SK-N-SH (cell line): ENCODE results near the gene RNF126. TPM values are rescaled to one million over a fixed set of nuclear protein-coding genes. Genes with fewer than 3 reads are reported as not detected.
"Not testable (repeated sequence)": the region's sequence is repeated elsewhere in the genome, so short reads cannot be mapped to it uniquely, and the experiment has no call there.

Experiments
- CTCF ChIA-PET: fragments of 300-600, 350-600 bp; formaldehyde crosslinking; extraction: SDS; loops from one replicate; lab custom pipeline; 2021; lab: Yijun Ruan, JAX
- POLR2A ChIA-PET: fragments of 350-600 bp; sonication (Branson Sonifier 250); formaldehyde crosslinking; extraction: SDS; loops from one replicate; lab custom pipeline; 2020; ENCODE audit warnings: antibody characterized with exemption, inconsistent platforms; lab: Yijun Ruan, JAX
- DNase-seq: peaks from one replicate; pipeline ENCODE4 v3.0.0; 2012
- H2AFZ ChIP-seq: fragments of 200-600 bp; sonication (generic); 2 replicates; pipeline ENCODE4 v1.8.1; 2016; ENCODE audit warnings: antibody characterized with exemption, mild to moderate bottlenecking, low read depth
- H3F3A ChIP-seq: fragments of 200-600 bp; sonication (generic); replicated peaks from 2 replicates; pipeline ENCODE3; 2016; ENCODE audit warnings: antibody characterized with exemption, mild to moderate bottlenecking; ENCODE audit not compliant: insufficient read depth
- H3K27ac ChIP-seq, 2 experiments: fragments of 200-500 bp in 1 of 2; fragments of 200-600 bp in 1 of 2; sonication (Bioruptor generic) in 1 of 2; sonication (generic), shearing (Covaris generic) in 1 of 2; 2 replicates each; pipeline versions ENCODE4 v1.5.1 to v1.6.1; 2014 to 2016; ENCODE audit warnings: low read depth in 2 of 2, inconsistent platforms in 1 of 2, low read length in 1 of 2, mild to moderate bottlenecking in 1 of 2, mixed read lengths in 1 of 2
- H3K27me3 ChIP-seq: fragments of 200-600 bp; sonication (generic), shearing (Covaris generic); 2 replicates; pipeline ENCODE4 v1.6.1; 2016; ENCODE audit warnings: mixed run types; ENCODE audit not compliant: insufficient read depth
- H3K36me3 ChIP-seq, 2 experiments: fragments of 200-500 bp in 1 of 2; fragments of 200-600 bp in 1 of 2; sonication (Bioruptor generic) in 1 of 2; sonication (generic) in 1 of 2; replicated peaks in 1 of 2; 2 replicates each; pipeline versions ENCODE3 to v1.5.1; 2014 to 2016; ENCODE audit warnings: low read length in 1 of 2, mild to moderate bottlenecking in 1 of 2; ENCODE audit not compliant: insufficient read depth in 2 of 2, control insufficient read depth in 1 of 2
- H3K4me1 ChIP-seq, 2 experiments: fragments of 200-500 bp in 1 of 2; fragments of 200-600 bp in 1 of 2; sonication (Bioruptor generic) in 1 of 2; sonication (generic), shearing (Covaris generic) in 1 of 2; 2 replicates each; pipeline versions ENCODE4 v1.5.1 to v1.6.1; 2014 to 2016; ENCODE audit warnings: low read depth in 1 of 2, low read length in 1 of 2, mixed run types in 1 of 2; ENCODE audit not compliant: insufficient read depth in 2 of 2, control insufficient read depth in 1 of 2
- H3K4me2 ChIP-seq: fragments of 200-600 bp; sonication (generic), shearing (Covaris generic); 2 replicates; pipeline ENCODE4 v1.6.1; 2017; ENCODE audit warnings: mixed run types
- H3K4me3 ChIP-seq, 2 experiments: fragments of 200-500 bp in 1 of 2; fragments of 200-600 bp in 1 of 2; sonication (Bioruptor generic) in 1 of 2; sonication (generic), shearing (Covaris generic) in 1 of 2; 2 replicates each; pipeline versions ENCODE4 v1.5.1 to v1.8.1; 2014 to 2016; ENCODE audit warnings: low read depth in 2 of 2, inconsistent platforms in 1 of 2, low read length in 1 of 2, mild to moderate bottlenecking in 1 of 2, mixed read lengths in 1 of 2, moderate library complexity in 1 of 2
- H3K79me2 ChIP-seq: fragments of 200-600 bp; sonication (generic); 2 replicates; pipeline ENCODE4 v1.8.1; 2017; ENCODE audit warnings: mild to moderate bottlenecking; ENCODE audit not compliant: insufficient read depth
- H3K9ac ChIP-seq: fragments of 200-600 bp; sonication (generic); 2 replicates; pipeline ENCODE4 v1.6.1; 2017; ENCODE audit warnings: mixed run types
- H3K9me2 ChIP-seq: fragments of 200-600 bp; sonication (generic); 2 replicates; pipeline ENCODE4 v1.6.1; 2017; ENCODE audit warnings: mixed run types
- H3K9me3 ChIP-seq: fragments of 200-600 bp; sonication (generic); 2 replicates; pipeline ENCODE4 v1.6.1; 2017; ENCODE audit warnings: mixed run types, mild to moderate bottlenecking, moderate library complexity
- H4K20me1 ChIP-seq: fragments of 200-600 bp; sonication (generic); 2 replicates; pipeline ENCODE4 v1.6.1; 2017; ENCODE audit warnings: mild to moderate bottlenecking, mixed run types; ENCODE audit not compliant: insufficient read depth
- CHD2 ChIP-seq: fragments of 150-350 bp; IDR thresholded peaks from 2 replicates; pipeline ENCODE4 v1.6.1; 2018; ENCODE audit warnings: low read length; ENCODE audit not compliant: partially characterized antibody
- CTCF ChIP-seq: fragments of 200-600 bp; sonication (generic); IDR thresholded peaks from 2 replicates; pipeline ENCODE4 v1.6.1; 2017; ENCODE audit warnings: antibody characterized with exemption, mild to moderate bottlenecking, moderate library complexity
- ELF1 ChIP-seq: IDR thresholded peaks from 2 replicates; pipeline ENCODE4 v1.4.0; 2012
- EZH2phosphoT487 ChIP-seq: fragments of 200-600 bp; sonication (generic); IDR thresholded peaks from 2 replicates; pipeline ENCODE4 v1.6.1; 2017; ENCODE audit warnings: low read depth, mixed run types, mild to moderate bottlenecking, antibody characterized with exemption, moderate library complexity, borderline replicate concordance
- FOSL2 ChIP-seq: IDR thresholded peaks from 2 replicates; pipeline ENCODE4 v1.4.0; 2012; ENCODE audit warnings: low read depth, mild to moderate bottlenecking, moderate library complexity, borderline replicate concordance
- FOXM1 ChIP-seq: IDR thresholded peaks from 2 replicates; pipeline ENCODE4 v1.4.0; 2012; ENCODE audit warnings: low read depth, mild to moderate bottlenecking
- MEF2A ChIP-seq: IDR thresholded peaks from 2 replicates; pipeline ENCODE4 v1.4.0; 2012; ENCODE audit warnings: low read depth, borderline replicate concordance
- NRF1 ChIP-seq: IDR thresholded peaks from 2 replicates; pipeline ENCODE4 v1.6.1; 2012; ENCODE audit warnings: low read depth, mild to moderate bottlenecking, low read length
- POLR2AphosphoS5 ChIP-seq: IDR thresholded peaks from 2 replicates; pipeline ENCODE4 v1.6.1; 2012; ENCODE audit warnings: low read depth, low read length
- RAD21 ChIP-seq: IDR thresholded peaks from 2 replicates; pipeline ENCODE4 v1.6.1; 2012; ENCODE audit warnings: mild to moderate bottlenecking, low read length
- REST ChIP-seq: IDR thresholded peaks from 2 replicates; pipeline ENCODE4 v1.6.1; 2012; ENCODE audit warnings: mild to moderate bottlenecking, low read depth, low read length, moderate library complexity
- RFX5 ChIP-seq: IDR thresholded peaks from 2 replicates; pipeline ENCODE4 v1.6.1; 2012; ENCODE audit warnings: mild to moderate bottlenecking, improper control_type of control experiment, low read length
- TAF1 ChIP-seq: IDR thresholded peaks from 2 replicates; pipeline ENCODE4 v1.6.1; 2012; ENCODE audit warnings: low read depth, mild to moderate bottlenecking, low read length, moderate library complexity, borderline replicate concordance
- YY1 ChIP-seq: IDR thresholded peaks from 2 replicates; pipeline ENCODE4 v1.4.0; 2012; ENCODE audit warnings: low read depth, mild to moderate bottlenecking
- WGBS: methylation state at CpG from one replicate; pipeline ENCODE4 v1.1.6; 2017; ENCODE audit warnings: low lambda C conversion rate; 5-methylcytosine and 5-hydroxymethylcytosine counted together
- polyA plus RNA-seq, 3 experiments: library from polyadenylated mRNA; depleted of rRNA; stranded (reverse); fragments of >200 nt; gene quantifications; 2 replicates each; pipeline ENCODE4 v1.2.3, GENCODE V29; 2012

The RNF126 gene
- polyA plus RNA-seq, 1 of the 3 experiments (the other 2 are of a cell fraction): 12.9 TPM

GRCh38 chr19:674282-675151, 11.5 kb upstream of the RNF126 start:
- no peaks in the 10 kb centered on the region for H4K20me1 ChIP-seq
- H3K9me3 ChIP-seq: no peaks in the 10 kb centered on the region
- no peak overlapping the region for H2AFZ ChIP-seq
- no peak overlapping the region for H3K4me3 ChIP-seq
- WGBS: 85% methylated on average over 27 of the region's 38 CpGs
- H3K27me3 ChIP-seq: no peaks in the 10 kb centered on the region
- no peaks in the 10 kb centered on the region for H3K9me2 ChIP-seq
- ChIA-PET POLR2A (interaction anchor here (1.1 kb wide), 1 partner anchor 310 kb away, joined by 4 read pairs; the partner anchor contains the start of gene WDR18), CTCF (interaction anchor here (0.5 to 6.0 kb wide), 9 partner anchors 8 to 93 kb away, joined by 3 to 33 read pairs (median 3); partner anchors contain the start of gene RNF126)
- H3K27ac ChIP-seq: no peak overlapping the region
- H3K4me1 ChIP-seq: peaks cover 8 to 29% of the 10 kb centered on the region in 2 experiments; a peak in 3 of 4 replicates
- no peak overlapping the region for H3K9ac ChIP-seq
- peaks cover 10% of the 10 kb centered on the region for H3F3A ChIP-seq
- DNase-seq: no peak
- no peak overlapping the region for H3K4me2 ChIP-seq
- H3K36me3 ChIP-seq: peaks cover 0 to 3% of the 10 kb centered on the region in 2 experiments
- TF ChIP-seq POLR2AphosphoS5 (no peak), FOXM1 (no peak), RAD21 (no peak), NRF1 (no peak), YY1 (no peak), RFX5 (no peak)
- H3K79me2 ChIP-seq: peaks cover 25% of the 10 kb centered on the region

- Histone ChIP-seq H3K27ac (no peak overlapping the region), H3K36me3 (no peaks in the 10 kb centered on the region), H3K79me2 (no peaks in the 10 kb centered on the region), H4K20me1 (no peaks in the 10 kb centered on the region), H3K9me3 (no peaks in the 10 kb centered on the region), H3F3A (peaks cover 9% of the 10 kb centered on the region), H3K4me1 (peaks cover 0 to 6% of the 10 kb centered on the region in 2 experiments; a peak in 1 of 4 replicates), H2AFZ (no peak overlapping the region), H3K27me3 (no peaks in the 10 kb centered on the region)
- POLR2A ChIA-PET: no interaction called here
- CTCF ChIA-PET: interaction anchor here (1.6 kb wide), 1 partner anchor 63 kb away, joined by 15 read pairs; no protein-coding TSS in a partner anchor
- no peak for TF ChIP-seq TAF1
- no peak for TF ChIP-seq ELF1
- TF ChIP-seq CTCF: no peak; the same call in 1 of the 2 replicates
- no peak for TF ChIP-seq FOSL2
- TF ChIP-seq EZH2phosphoT487: no peak
- TF ChIP-seq CHD2: no peak
- no peak for TF ChIP-seq NRF1
- no peak for TF ChIP-seq REST
- TF ChIP-seq MEF2A: no peak
- TF ChIP-seq, all 33 proteins: peak for 0
- H3K4me2 ChIP-seq: no peak overlapping the region
- no peak overlapping the region for H3K4me3 ChIP-seq
- no peaks in the 10 kb centered on the region for H3K9me2 ChIP-seq
- no peak for DNase-seq
- no peak overlapping the region for H3K9ac ChIP-seq
- WGBS: 50% methylated on average over 1 of the region's 9 CpGs
Measured at GRCh38 chr19:670609-671075, 7.6 kb upstream of the RNF126 start.

- H2AFZ ChIP-seq, H3K9me3 ChIP-seq, DNase-seq, H3K4me2 ChIP-seq, H3K9me2 ChIP-seq, H3K9ac ChIP-seq, H3K27ac ChIP-seq, H3F3A ChIP-seq, H3K27me3 ChIP-seq, H3K36me3 ChIP-seq, H3K79me2 ChIP-seq, POLR2A ChIA-PET, H3K4me3 ChIP-seq, H4K20me1 ChIP-seq, H3K4me1 ChIP-seq: not testable (repeated sequence)
- 31% methylated on average over 12 of the region's 12 CpGs for WGBS
- CTCF ChIA-PET: interaction anchor here (0.8 to 1.3 kb wide), 3 partner anchors 65 to 189 kb away, joined by 3 to 9 read pairs (median 4); no protein-coding TSS in a partner anchor
Measured at GRCh38 chr19:668675-669434, 5.8 kb upstream of the RNF126 start.
